HFFc6 (cell line): Measurements from ENCODE around the gene ATP13A5. TPM values are rescaled to one million over a fixed set of nuclear protein-coding genes. Genes with fewer than 3 reads are reported as not detected.

Experiments
- DNase-seq: peaks from one replicate; pipeline ENCODE4 v3.0.0-alpha.2; 2018
- H3K27ac Mint-ChIP-seq: 2 replicates; pipeline ENCODE4 v1.8.0; 2020; ENCODE audit warnings: mild to moderate bottlenecking, mixed read lengths
- H3K27me3 Mint-ChIP-seq: 2 replicates; pipeline ENCODE4 v1.8.0; 2021; ENCODE audit warnings: mild to moderate bottlenecking, moderate library complexity, mixed read lengths; ENCODE audit not compliant: insufficient read depth
- H3K36me3 Mint-ChIP-seq: 2 replicates; pipeline ENCODE4 v1.8.0; 2021; ENCODE audit warnings: low read depth, mixed read lengths
- H3K4me1 Mint-ChIP-seq: 2 replicates; pipeline ENCODE4 v1.8.0; 2020; ENCODE audit warnings: low read depth, mixed read lengths
- H3K4me3 Mint-ChIP-seq: 2 replicates; pipeline ENCODE4 v1.8.0; 2020; ENCODE audit warnings: mild to moderate bottlenecking, moderate library complexity, mixed read lengths
- H3K9me3 Mint-ChIP-seq: 2 replicates; pipeline ENCODE4 v1.8.0; 2020; ENCODE audit warnings: mild to moderate bottlenecking, mixed read lengths
- long read RNA-seq: library from polyadenylated mRNA; unstranded; transcript quantifications from one replicate; pipeline ENCODE4 v2.0.0, GENCODE V29; 2019
- total RNA-seq, 6 experiments: library from RNA; stranded (reverse); fragmentation: NEBNext Ultra II Directional; extraction: Animal tissue kit (Norgen Biotek cat#: 25700); gene quantifications; 2 replicates in 1 of 6; 3 replicates in 5 of 6; pipeline ENCODE4 v1.2.3, GENCODE V29; 2021
- TF ChIP-seq, protein P1 (sequence below): fragments of 200-600 bp; sonication (generic); IDR thresholded peaks from 2 replicates; pipeline ENCODE4 v1.5.0; 2021; ENCODE audit warnings: antibody characterized with exemption, mild to moderate bottlenecking

The ATP13A5 gene
- total RNA-seq: not detected
- long read RNA-seq: 0 reads

GRCh38 chr3:193378706-193379105 is at the start of gene ATP13A5:
Gene ATP13A5, minus strand, starts transcription at chr3:193378753. Its CDS starts 28 bp downstream, at chr3:193378725.
- no peak for DNase-seq
- H3K27ac Mint-ChIP-seq: no peak within 1 kb of the TSS
- no peak within 1 kb of the TSS for H3K4me3 Mint-ChIP-seq
- TF ChIP-seq, protein P1, sequence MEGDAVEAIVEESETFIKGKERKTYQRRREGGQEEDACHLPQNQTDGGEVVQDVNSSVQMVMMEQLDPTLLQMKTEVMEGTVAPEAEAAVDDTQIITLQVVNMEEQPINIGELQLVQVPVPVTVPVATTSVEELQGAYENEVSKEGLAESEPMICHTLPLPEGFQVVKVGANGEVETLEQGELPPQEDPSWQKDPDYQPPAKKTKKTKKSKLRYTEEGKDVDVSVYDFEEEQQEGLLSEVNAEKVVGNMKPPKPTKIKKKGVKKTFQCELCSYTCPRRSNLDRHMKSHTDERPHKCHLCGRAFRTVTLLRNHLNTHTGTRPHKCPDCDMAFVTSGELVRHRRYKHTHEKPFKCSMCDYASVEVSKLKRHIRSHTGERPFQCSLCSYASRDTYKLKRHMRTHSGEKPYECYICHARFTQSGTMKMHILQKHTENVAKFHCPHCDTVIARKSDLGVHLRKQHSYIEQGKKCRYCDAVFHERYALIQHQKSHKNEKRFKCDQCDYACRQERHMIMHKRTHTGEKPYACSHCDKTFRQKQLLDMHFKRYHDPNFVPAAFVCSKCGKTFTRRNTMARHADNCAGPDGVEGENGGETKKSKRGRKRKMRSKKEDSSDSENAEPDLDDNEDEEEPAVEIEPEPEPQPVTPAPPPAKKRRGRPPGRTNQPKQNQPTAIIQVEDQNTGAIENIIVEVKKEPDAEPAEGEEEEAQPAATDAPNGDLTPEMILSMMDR: no peak
- H3K9me3 Mint-ChIP-seq: peaks cover 52% of the 10 kb centered on the region
- peaks cover 2% of the 10 kb centered on the region; the same call in 1 of the 2 replicates for H3K36me3 Mint-ChIP-seq
- H3K27me3 Mint-ChIP-seq: no peaks in the 10 kb centered on the region
- no peaks in the 10 kb centered on the region for H3K4me1 Mint-ChIP-seq

DNA sequence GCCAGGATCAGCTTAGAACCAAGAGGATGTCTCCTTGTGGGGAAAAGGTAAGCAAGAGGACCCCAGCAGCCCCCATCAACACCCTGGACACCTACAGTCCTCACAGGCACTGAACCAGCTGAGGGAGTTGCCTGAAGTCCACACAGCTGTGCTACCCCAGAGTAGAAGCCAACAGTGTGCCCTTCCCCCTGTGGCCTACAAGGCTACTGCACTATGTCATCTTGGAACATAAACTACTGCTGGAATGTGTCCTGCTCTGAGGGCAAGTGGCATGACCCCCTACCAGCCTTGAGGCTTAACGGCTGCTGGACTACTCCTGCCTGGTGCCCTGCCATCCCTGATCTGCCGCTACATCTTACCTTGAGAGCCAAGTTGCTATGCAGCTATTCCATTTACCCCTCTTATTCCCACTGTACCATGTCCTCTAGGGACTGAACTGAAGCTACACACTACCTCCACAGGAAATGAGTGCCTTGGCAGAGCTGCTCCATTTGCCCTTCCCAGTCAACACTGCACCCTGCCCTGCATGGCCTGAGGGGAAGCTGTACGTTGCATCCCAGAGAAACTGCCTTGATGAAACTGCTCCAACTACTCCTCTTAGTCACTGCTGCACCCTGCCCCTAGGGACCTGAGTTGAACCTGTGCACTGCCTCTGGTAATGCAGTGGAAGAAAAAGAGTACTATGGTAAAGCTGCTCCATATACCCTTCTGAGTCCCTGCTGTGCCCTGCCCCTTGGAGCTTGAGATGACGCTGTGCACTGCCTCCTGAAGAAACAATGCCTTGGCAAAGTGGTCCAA is 40.2 kb upstream of the ATP13A5 start:
- Mint-ChIP-seq H3K36me3 (peaks cover 5% of the 10 kb centered on the region; the same call in 1 of the 2 replicates), H3K27me3 (no peaks in the 10 kb centered on the region; the same call in 1 of the 2 replicates), H3K4me1 (no peaks in the 10 kb centered on the region), H3K4me3 (no peak overlapping the region), H3K9me3 (peaks cover 60% of the 10 kb centered on the region), H3K27ac (no peak overlapping the region)
- no peak for DNase-seq
- TF ChIP-seq, protein P1: no peak

GRCh38 chr3:193416629-193417028 is 38.1 kb upstream of the ATP13A5 start:
- H3K9me3 Mint-ChIP-seq: peaks cover 59% of the 10 kb centered on the region

GRCh38 chr3:193407688-193408087 is 29.1 kb upstream of the ATP13A5 start:
- H3K4me1 Mint-ChIP-seq: no peaks in the 10 kb centered on the region
- H3K36me3 Mint-ChIP-seq: no peaks in the 10 kb centered on the region
- no peak for DNase-seq
- H3K9me3 Mint-ChIP-seq: peaks cover 43% of the 10 kb centered on the region
- TF ChIP-seq, protein P1: no peak
- H3K27me3 Mint-ChIP-seq: no peaks in the 10 kb centered on the region; the same call in 1 of the 2 replicates
- H3K4me3 Mint-ChIP-seq: no peak overlapping the region
- no peak overlapping the region for H3K27ac Mint-ChIP-seq

More at GRCh38 chr3:193416629-193417028, 38.1 kb upstream of the ATP13A5 start:
- no peak overlapping the region for H3K27ac Mint-ChIP-seq
- no peaks in the 10 kb centered on the region for H3K4me1 Mint-ChIP-seq
- no peak for DNase-seq
- H3K27me3 Mint-ChIP-seq: no peaks in the 10 kb centered on the region; the same call in 1 of the 2 replicates
- H3K36me3 Mint-ChIP-seq: peaks cover 5% of the 10 kb centered on the region; the same call in 1 of the 2 replicates
- no peak overlapping the region for H3K4me3 Mint-ChIP-seq
- TF ChIP-seq, protein P1: no peak

GRCh38 chr3:193407112-193407511 is 28.6 kb upstream of the ATP13A5 start:
- H3K27me3 Mint-ChIP-seq: no peaks in the 10 kb centered on the region; the same call in 1 of the 2 replicates
- TF ChIP-seq, protein P1: no peak
- H3K4me1 Mint-ChIP-seq: no peaks in the 10 kb centered on the region
- no peak overlapping the region for H3K4me3 Mint-ChIP-seq
- H3K9me3 Mint-ChIP-seq: peaks cover 42% of the 10 kb centered on the region
- no peak for DNase-seq
- H3K27ac Mint-ChIP-seq: no peak overlapping the region
- no peaks in the 10 kb centered on the region for H3K36me3 Mint-ChIP-seq
